Heart right ventricle (tissue), 16 donors: ENCODE data around the gene DCAF7. TPM values are rescaled to one million over a fixed set of nuclear protein-coding genes. Genes with fewer than 3 reads are reported as not detected.
A peak's percentile ranks its signal among the peaks of the same experiment; 100 is the strongest.

Source experiments
- ATAC-seq, 8 donors: fragments of 200-7000 bp; cut with Tn5 transposase; one replicate each; pipeline ENCODE4 v1.9.1; 2020; ENCODE audit warnings: mild to moderate bottlenecking in 8 of 8, moderate library complexity in 8 of 8, moderate number of reproducible peaks in 1 of 8
- DNase-seq, 2 donors: peaks; one replicate each; pipeline ENCODE4 v3.0.0-alpha.2; 2020
- H3K27ac ChIP-seq, 10 donors: fragments of 200-600 bp; sonication (generic) in 2 of 10; one replicate each; pipeline versions ENCODE4 v1.5.0 to v1.8.0; 2020 to 2022; ENCODE audit warnings: mild to moderate bottlenecking in 3 of 10
- H3K27me3 ChIP-seq, 7 donors: fragments of 200-600 bp; one replicate each; pipeline ENCODE4 v1.8.0; 2021 to 2022; ENCODE audit warnings: mild to moderate bottlenecking in 2 of 7
- H3K36me3 ChIP-seq, 9 donors: fragments of 200-600 bp; sonication (generic) in 1 of 9; one replicate each; pipeline versions ENCODE4 v1.5.0 to v1.8.0; 2020 to 2022; ENCODE audit warnings: mild to moderate bottlenecking in 2 of 9
- H3K4me1 ChIP-seq, 9 donors: fragments of 200-600 bp; sonication (generic) in 1 of 9; one replicate each; pipeline versions ENCODE4 v1.5.0 to v1.8.0; 2020 to 2022; ENCODE audit warnings: mild to moderate bottlenecking in 4 of 9
- H3K4me3 ChIP-seq, 10 donors: fragments of 200-600 bp; sonication (generic) in 2 of 10; one replicate each; pipeline versions ENCODE4 v1.5.0 to v1.8.0; 2020 to 2022; ENCODE audit warnings: mild to moderate bottlenecking in 7 of 10, moderate library complexity in 2 of 10
- H3K9me3 ChIP-seq, 11 donors: fragments of 200-600 bp in 10 of 11; sonication (generic) in 2 of 11; one replicate each; pipeline versions ENCODE4 v1.5.0 to v1.8.0; 2013 to 2022; ENCODE audit warnings: mild to moderate bottlenecking in 2 of 11, control low read depth in 1 of 11, moderate library complexity in 1 of 11
- WGBS, 2 donors: extraction: QIAGEN DNeasy Blood & Tissue Kit; methylation state at CpG; one replicate each; pipeline ENCODE4 v1.1.7; 2013; ENCODE audit warnings: inconsistent platforms in 1 of 2; 5-methylcytosine and 5-hydroxymethylcytosine counted together
- intact Hi-C, 10 donors: fragments of 100-400 bp; cut with DNase I; formaldehyde crosslinking; loops; one replicate each; pipeline versions ENCODE4 v1.11.1 to v1.14.2; 2022
- polyA plus RNA-seq, 2 donors: library from polyadenylated mRNA; stranded (reverse); fragments of 200-250 nt; gene quantifications; one replicate each; pipeline ENCODE4 v1.2.3, GENCODE V29; 2013
- total RNA-seq, 10 donors: library from RNA; stranded (reverse); fragmentation: NEBNext Ultra II Directional in 3 of 10; extraction: Animal tissue kit (Norgen Biotek cat#: 25700) in 3 of 10; gene quantifications; one replicate each; pipeline versions ENCODE4 v1.2.1 to v1.2.4, GENCODE V29; 2021 to 2023
- TF ChIP-seq, protein P1 (sequence below), 9 donors: fragments of 200-600 bp; sonication (generic) in 2 of 9; IDR thresholded peaks; one replicate each; pipeline versions ENCODE4 v1.5.0 to v1.8.0; 2021 to 2022; ENCODE audit warnings: antibody characterized with exemption in 9 of 9, mild to moderate bottlenecking in 5 of 9, moderate library complexity in 1 of 9
- donor health status: Arrhythmogenic right ventricular cardiomyopathy.
- donor health status: ischemic (EF 13 %, LVEDD 7.1; RV severe dilation, severe dysfunction).
- donor health status: healthy with polysubstance abuse.
- donor health status: DM: no; HTN: yes; CAD: no.
- donor health status: DM: no; HTN: no; CAD: no.
- donor health status: ischemic (EF 25% LVEDD 6.9; RV normal size, moderate dysfunction).
- donor health status: ischemic (EF 25% LVEDD 5.7; RV mildly dilated, moderate dysfunction).
- donor health status: healthy.
- donor health status: DM: yes; HTN: yes; CAD: no.
- donor health status: Ischemic cardiomyopathy.
- donor health status: ischemic (EF 35%, LVEDD 5.7; RV mildly dilated, moderate dysfunction).
- donor health status: nonischemic (EF 11% LVEDD 7.7; RV severe dilation, severe dysfunction).
- donor health status: DM: yes; HTN: yes; CAD: no.
- donor health status: PGD.
- donor health status: ischemic (EF 29% LVEDD 5.4; RV normal size, mild dysfunction).
- donor health status: nonischemic (EF 23%, LVEDD 6.1; RV moderate dilation, normal function).

DCAF7 gene
- total and polyA plus RNA-seq, 12 donors, result 10.2 to 60.7 (median 41.7) TPM

DNA sequence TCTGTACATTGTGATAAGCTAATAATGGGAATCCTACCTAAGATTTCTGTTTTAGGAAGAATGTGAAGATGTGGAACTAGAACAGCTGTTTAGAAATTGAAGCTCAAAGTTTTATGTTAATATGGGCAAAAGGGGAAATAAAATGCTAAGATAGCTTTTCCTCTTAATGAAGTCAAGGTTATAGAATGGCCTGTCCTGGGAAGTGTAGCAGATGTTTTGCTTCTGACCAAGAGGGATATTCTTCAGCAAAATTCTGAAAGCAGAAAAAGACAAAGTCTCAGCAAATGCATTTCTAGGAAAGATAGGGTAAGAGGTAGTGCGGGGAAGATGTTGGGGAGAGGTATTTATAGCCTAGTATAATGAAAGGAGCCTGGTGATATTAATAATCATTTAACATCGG, 85.0 kb downstream of the DCAF7 start:
- Histone ChIP-seq H3K27ac (peak overlapping the region in 6 of 10 donors; percentile 27 to 89 (median 70)), H3K27me3 (no peaks in the 10 kb centered on the region), H3K4me3 (no peak overlapping the region), H3K9me3 (no peaks in the 10 kb centered on the region), H3K36me3 (peaks cover 0 to 81% (median 33%) of the 10 kb centered on the region in 9 donors), H3K4me1 (peaks cover 7 to 80% (median 62%) of the 10 kb centered on the region in 9 donors)
- ATAC-seq (no peak), DNase-seq (no peak)
- intact Hi-C loops, result no loop called here
- TF ChIP-seq, protein P1, sequence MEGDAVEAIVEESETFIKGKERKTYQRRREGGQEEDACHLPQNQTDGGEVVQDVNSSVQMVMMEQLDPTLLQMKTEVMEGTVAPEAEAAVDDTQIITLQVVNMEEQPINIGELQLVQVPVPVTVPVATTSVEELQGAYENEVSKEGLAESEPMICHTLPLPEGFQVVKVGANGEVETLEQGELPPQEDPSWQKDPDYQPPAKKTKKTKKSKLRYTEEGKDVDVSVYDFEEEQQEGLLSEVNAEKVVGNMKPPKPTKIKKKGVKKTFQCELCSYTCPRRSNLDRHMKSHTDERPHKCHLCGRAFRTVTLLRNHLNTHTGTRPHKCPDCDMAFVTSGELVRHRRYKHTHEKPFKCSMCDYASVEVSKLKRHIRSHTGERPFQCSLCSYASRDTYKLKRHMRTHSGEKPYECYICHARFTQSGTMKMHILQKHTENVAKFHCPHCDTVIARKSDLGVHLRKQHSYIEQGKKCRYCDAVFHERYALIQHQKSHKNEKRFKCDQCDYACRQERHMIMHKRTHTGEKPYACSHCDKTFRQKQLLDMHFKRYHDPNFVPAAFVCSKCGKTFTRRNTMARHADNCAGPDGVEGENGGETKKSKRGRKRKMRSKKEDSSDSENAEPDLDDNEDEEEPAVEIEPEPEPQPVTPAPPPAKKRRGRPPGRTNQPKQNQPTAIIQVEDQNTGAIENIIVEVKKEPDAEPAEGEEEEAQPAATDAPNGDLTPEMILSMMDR (IDR thresholded peaks at IDR 0.05), result no peak
- WGBS, 2 donors, result 68 to 72% methylated on average over 2 of the region's 2 CpGs

DNA sequence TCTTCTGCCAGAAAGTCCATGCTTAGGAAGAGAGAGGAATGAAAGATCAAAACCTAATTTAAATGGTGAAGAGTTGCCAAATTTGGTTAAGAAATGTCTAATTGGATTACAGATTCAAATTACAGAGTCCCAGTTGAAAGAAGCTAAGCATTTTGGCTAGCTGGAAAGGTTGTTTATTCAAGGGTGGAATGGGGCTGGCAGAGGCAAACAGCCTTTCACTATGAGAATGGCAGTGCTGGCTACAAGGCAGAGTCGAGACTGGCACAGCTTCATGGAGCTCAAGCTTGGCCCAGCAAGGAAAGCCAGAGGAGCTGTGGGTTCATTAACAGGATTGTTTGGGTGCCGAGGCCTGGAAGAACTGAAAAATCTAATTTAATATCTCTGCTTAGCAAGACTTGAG, 85.5 kb downstream of the DCAF7 start:
- no peak overlapping the region for H3K4me3 ChIP-seq
- DNase-seq (no peak), ATAC-seq (peak in 4 of 8 donors; percentile 36 to 65 (median 58))
- 70 to 74% methylated on average over 2 of the region's 2 CpGs for WGBS, 2 donors
- no peaks in the 10 kb centered on the region for H3K9me3 ChIP-seq
- H3K27me3 ChIP-seq, result no peaks in the 10 kb centered on the region
- peaks cover 7 to 79% (median 57%) of the 10 kb centered on the region in 9 donors for H3K4me1 ChIP-seq
- TF ChIP-seq, protein P1 (IDR thresholded peaks at IDR 0.05), result no peak
- peaks cover 0 to 81% (median 33%) of the 10 kb centered on the region in 9 donors for H3K36me3 ChIP-seq
- intact Hi-C loops, result no loop called here
- peak overlapping the region in 6 of 10 donors; percentile 27 to 89 (median 70) for H3K27ac ChIP-seq

DNA sequence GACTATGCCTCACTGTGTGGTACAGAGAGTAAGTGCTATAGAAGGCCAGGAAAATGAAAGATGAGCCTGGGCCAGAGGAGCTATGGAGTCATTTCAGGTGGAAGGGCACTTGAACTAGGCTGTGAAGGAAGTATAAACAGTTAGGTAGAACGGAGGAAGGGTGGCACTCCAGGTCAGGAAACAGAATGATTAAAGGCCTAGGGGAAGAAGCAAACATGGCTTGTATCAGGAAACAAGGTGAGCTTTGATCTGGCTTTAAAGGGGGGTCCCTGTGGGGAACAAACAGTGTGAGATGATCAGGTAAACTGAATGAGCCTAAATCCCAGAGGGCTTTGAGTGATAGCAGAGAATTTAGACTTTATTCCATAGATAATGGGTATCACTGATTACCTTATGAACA, 88.8 kb downstream of the DCAF7 start:
- H3K36me3 ChIP-seq, result peaks cover 0 to 85% (median 31%) of the 10 kb centered on the region in 9 donors
- ATAC-seq (no peak), DNase-seq (no peak)
- H3K4me3 ChIP-seq, result no peak overlapping the region
- peaks cover 2 to 77% (median 51%) of the 10 kb centered on the region in 9 donors for H3K4me1 ChIP-seq
- TF ChIP-seq, protein P1 (IDR thresholded peaks at IDR 0.05), result no peak
- WGBS, 2 donors, result 64 to 71% methylated on average over 1 of the region's 1 CpG
- intact Hi-C loops, result no loop called here
- no peaks in the 10 kb centered on the region for H3K27me3 ChIP-seq
- peak overlapping the region in 1 of 10 donors; percentile 12 for H3K27ac ChIP-seq
- no peaks in the 10 kb centered on the region for H3K9me3 ChIP-seq

DNA sequence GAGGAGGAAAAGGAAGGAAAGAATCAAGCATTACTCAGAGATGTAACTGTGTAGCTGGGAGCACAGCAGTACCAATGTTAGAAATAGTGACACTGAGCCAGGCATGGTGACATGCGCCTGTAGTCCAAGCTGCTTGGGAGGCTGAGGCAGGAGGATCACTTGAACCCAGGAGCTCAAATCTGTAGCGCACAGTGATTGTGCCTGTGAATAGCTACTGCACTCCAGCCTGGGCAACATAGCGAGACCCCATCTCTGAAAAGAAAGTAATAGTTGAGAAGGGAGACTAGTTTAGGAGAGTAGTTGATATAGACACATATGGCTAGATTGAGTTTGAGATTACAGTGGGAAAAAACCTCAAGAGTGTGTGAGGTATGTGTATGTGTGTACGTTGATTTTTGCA, 89.8 kb downstream of the DCAF7 start:
- no peaks in the 10 kb centered on the region for H3K27me3 ChIP-seq
- H3K4me3 ChIP-seq, result no peak overlapping the region
- intact Hi-C loops, result loop anchor here in 1 of 10 donors (1.0 kb wide), 1 partner anchor 34 kb away; no protein-coding TSS in a partner anchor
- ATAC-seq (no peak), DNase-seq (no peak)
- no peaks in the 10 kb centered on the region for H3K9me3 ChIP-seq
- TF ChIP-seq, protein P1 (IDR thresholded peaks at IDR 0.05), result no peak
- 87 to 97% methylated on average over 4 of the region's 4 CpGs for WGBS, 2 donors
- H3K36me3 ChIP-seq, result peaks cover 0 to 85% (median 24%) of the 10 kb centered on the region in 9 donors
- peaks cover 0 to 77% (median 51%) of the 10 kb centered on the region in 9 donors for H3K4me1 ChIP-seq
- H3K27ac ChIP-seq, result no peak overlapping the region
